NAMALWA (cell line): ENCODE measurements around the gene PDE9A.

Experiments used
- DNase-seq: peaks from one replicate; pipeline ENCODE4 v3.0.0-alpha.2; 2015; ENCODE audit warnings: low spot score

Gene PDE9A

DNA sequence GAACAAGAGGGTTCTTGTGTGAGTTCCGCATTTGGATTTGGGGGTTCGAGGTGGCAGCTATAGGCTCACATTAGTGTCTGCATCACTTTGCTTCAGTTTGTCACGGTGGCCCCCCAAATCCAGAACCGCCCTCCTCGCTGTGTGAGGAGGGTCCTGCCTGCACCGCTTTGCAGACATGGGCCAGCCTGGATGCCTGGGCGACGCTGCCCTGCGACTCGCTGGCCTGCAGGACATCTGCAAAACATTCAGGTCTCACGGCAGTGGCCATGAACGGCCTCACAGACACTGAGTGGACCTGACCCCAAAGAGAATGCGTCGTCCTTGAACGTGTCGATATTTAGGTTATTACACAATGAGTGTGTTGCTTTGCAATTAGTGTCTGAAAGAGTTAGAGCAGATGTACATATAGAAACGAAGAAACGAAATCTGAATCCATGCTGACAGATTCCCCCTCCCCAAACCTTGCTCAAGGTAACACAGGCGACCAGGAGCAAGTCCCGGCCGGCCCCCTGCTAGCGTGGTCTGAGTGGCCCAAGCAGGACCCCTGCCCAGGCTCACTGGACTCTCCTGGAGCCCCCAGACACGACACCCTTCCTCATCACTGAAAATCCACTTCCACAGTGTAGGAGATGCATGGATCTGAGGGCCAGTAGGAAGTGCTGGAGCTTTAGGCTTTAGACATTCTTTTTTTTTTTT, 20.4 kb downstream of the PDE9A start:
- no peak for DNase-seq

DNA sequence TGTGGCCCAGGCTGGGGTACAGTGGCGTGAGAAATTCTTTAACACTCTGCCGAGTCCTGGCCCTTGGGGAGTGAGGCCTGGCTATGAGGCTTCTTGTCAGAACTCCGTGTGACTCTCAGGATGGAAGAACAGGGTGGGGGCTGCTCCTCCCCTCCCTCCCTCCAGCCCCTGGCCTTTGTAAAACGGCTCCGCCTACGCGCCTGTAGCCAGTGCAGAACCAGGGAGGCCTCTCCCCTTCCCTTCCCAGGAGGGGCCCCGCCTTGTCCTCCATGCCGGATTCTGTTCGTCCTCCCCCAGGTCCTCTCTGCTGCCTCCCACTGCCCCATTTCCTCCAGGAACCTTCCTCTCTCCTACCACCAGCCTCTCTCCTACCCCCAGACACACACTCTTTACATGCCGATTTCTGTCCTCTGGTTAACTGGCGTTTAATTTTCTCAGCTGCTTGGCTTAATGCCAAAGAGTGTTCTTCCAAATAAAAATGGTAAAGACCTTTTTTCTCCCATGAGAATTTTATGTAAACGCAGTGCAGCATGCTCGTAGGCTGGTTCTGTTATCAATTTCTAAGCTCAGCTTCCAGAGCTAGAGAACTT, 21.0 kb downstream of the PDE9A start:
- DNase-seq, result no peak

GRCh38 chr21:42675403-42675802, 22.0 kb downstream of the PDE9A start:
- no peak for DNase-seq

DNA sequence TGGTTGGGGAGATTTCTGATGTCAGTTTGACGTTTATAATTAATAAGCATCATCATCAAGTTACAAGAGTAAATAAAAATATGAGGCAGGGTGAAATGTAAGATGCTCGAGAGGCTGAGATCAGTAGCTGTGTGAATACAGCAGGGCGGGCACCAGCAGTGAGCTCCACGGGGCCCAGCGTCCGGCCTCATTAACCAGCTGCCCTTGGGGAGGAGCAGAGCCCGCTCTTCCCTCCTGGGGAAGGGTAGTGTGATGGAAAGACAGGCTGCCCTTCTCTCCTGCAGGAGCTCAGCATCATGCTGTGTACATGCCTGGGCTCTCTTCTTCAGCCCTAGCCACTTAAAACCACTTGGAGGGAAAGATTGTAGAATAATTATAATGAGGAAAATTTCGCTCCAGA, 23.4 kb downstream of the PDE9A start:
- DNase-seq, result no peak

DNA sequence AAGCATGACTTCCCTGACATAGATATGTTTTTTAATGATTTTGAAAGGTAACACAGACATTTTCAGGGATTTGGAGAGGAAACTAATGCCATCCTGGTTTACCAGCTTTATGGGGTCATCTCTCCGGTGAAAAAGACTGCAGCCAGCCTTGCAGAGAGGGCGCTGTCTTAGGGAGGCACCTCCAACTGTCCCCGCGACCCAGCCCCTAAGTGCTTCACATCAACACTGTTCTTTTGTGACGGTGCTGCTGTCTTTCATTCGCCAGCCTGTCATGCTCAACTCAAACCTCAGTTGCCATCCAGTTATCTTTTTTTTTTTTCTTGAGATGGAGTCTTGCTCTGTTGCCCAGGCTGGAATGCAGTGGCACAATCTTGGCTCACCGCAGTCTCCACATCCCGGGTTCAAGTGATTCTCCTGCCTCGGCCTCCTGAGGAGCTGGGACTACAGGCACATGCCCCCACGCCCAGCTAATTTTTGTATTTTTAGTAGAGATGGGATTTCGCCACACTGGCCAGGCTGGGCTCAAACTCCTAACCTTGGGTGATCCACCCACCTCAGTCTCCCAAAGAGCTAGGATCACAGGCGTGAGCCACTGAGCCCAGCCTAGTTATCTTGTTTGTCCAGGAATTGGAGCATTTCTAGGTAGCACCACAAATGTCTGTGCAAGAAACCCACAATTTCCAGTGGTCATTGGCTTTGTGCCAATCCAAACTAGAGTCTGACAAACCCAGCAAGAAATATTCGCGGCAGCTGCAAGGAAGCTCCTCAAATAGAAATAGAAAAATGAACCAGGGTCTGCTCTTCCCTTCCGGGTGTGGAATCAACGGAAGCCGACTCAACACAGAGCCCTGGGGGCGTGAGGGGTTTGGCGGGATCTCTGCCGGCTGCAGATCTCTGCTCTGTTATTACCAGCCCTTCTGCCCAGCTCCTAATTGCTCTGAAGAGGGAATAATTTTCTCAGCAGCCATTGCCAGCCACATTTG, 24.2 kb downstream of the PDE9A start:
- peak; percentile 47 for DNase-seq

GRCh38 chr21:42678618-42679295, 25.3 kb downstream of the PDE9A start:
- no peak for DNase-seq

GRCh38 chr21:42679319-42680057, 26.1 kb downstream of the PDE9A start:
- DNase-seq, result no peak

DNA sequence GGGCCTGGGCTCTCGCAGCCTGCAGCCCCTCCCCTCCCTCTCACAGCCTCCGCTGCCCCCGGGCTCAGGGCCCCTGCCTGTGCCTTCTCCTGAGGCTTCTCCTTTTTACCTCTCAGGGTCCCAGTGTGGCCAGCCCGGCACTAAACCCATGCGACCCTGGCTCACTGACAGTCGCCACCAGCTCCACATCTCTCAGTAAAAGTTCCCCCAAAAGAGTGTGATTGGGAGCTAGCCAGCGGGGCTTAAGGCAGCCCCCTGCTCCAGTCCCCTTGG, 26.6 kb downstream of the PDE9A start:
- no peak for DNase-seq

GRCh38 chr21:42680429-42680828, 27.0 kb downstream of the PDE9A start:
- no peak for DNase-seq

DNA sequence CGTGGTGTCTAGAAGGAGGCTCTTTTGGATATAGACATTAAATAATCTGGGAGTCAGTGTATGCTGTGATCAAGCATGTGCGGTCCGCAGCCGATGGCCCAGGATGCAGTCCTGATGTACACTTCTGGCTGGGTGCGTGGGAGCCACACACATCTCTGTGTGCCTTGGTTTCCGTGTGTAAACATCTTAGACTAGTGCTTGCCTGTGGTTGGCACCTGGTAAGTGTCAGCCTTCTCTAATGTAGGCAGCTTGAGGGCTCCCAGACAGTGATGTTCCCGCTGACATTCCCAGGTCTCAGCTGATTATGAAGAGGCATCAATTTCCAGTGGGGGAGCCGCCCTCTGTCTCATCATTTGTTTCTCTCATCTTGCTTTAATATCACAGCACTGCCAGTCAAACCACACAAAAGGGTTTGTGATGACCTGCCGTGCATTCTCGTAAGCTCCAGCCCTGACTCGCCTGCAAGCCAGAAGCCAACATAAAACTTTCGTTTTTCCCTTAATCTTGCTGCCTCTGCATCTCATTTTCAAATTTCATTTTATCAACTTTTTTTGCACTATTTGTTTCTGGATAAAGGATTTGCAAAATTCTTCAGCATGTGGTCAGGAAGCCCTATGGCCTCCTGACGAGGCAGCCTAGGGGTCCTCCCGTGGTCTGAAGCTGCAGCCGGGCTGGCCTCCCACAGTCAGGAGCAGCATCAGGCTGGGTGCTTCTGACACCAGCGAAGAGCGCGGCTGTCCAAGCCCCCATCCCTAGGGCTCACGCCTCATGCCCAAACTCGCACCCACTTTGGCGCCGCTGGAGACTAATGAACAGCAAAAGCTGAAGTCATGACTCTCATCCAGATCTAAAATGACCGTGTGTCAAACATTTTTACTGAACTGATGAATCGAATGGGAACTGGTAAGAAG, 28.1 kb downstream of the PDE9A start:
- DNase-seq, result no peak

DNA sequence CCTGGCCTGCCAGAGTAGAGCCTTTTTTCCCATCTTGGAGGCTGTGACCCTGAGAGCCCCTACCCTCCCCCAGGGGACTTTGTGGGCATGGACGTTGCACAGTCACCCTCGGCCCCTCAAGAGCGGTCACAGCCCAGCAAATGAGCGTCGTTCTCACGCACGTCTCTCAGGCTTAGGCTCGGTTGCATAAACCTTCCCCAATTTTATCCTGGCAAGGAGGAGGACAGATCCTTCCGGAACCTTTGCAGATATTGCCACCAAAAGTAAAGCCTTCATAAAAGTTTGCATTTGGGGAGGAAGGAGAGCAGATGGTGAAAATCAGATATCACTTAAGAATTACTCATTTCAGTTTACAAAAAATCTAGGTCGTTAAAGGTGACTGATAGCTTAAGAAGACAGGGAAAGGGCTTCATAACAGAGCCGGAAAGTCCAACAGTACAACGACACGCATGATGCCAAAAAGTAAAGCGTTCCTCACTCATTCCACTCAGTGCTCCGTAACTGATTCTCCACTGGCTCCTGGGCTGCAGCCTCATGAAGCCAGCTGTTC, 29.3 kb downstream of the PDE9A start:
- no peak for DNase-seq

GRCh38 chr21:42683371-42684108, 30.1 kb downstream of the PDE9A start:
- no peak for DNase-seq

DNA sequence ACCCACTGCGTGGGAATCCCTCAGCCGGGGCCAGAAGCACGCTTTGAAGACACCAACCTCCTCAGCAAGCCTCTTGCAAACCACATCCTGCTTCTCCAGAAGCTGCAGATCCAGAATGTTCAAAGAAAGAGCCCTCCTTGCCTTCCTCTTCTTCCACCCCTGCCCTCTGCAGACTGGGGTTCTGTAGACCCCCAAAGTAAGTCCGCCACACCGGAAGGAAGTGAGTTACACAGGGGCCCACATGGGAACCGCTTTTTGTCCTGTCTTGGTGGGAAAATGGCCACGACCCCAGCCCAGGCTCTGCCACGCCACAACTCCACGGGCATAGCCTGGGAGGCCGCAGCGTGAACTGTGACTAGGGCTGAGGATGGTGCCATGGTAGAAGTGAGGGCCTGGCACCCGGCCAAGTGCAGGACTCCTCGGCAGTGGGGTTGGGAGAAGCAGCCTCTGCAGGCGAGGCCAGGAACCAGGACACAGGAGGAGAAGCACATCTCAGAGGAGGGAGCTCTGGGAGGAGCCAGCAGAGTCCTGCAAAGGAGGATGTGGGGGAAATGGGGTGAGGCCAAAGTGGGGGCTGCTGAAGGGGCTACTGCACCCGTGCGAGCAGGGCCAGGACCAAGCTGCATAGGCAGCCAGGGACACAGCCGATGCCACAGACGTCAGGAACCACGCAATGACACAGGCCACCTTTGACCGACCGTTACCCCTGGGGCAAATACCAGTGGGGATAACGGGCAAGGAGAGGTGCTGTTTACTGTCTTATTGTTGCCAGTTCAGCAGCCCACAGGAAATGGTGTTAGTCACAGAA, 30.9 kb downstream of the PDE9A start:
- no peak for DNase-seq

DNA sequence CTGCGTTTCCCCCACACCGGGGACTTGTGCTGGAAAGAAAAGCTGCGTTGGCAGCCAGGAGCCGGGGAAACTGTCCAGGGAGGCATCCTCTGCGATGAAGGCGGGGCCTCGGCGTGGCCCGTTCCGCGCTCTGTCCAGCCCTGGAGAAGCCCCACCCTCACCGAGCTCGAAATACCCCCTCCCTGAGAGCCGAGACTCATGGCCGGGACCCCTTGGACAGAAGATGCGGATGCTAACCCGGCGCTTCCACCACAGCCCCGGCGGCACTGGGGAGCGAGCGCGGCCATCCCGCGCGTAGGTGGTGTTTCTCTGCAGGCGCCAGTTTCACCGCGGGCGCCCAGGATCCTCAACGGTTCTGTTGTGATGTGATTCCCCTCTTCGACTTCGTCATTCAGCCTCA, 31.6 kb downstream of the PDE9A start:
- DNase-seq, result no peak

- DNase-seq, result no peak
These were observed 32.6 kb downstream of the PDE9A start for GRCh38 chr21:42685954-42686500.

DNA sequence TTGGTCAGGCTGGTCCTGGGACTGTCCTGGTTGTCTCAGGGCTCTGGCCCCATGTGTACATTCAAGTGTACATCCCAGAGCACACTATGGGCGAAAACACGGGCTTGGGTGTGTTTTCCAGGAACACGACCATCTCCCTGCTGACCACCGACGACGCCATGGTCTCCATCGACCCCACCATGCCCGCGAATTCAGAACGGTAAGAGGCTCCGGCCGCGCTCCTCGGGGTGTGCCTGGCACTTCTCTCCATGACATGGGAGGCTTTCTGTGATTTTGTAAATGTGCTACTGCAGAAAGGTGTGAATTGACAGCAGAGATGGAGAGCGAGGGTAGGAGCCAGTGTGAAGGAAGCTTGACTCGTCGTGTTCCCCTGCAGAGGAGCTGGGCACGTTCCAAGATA, 34.4 kb downstream of the PDE9A start:
- DNase-seq, result no peak

DNA sequence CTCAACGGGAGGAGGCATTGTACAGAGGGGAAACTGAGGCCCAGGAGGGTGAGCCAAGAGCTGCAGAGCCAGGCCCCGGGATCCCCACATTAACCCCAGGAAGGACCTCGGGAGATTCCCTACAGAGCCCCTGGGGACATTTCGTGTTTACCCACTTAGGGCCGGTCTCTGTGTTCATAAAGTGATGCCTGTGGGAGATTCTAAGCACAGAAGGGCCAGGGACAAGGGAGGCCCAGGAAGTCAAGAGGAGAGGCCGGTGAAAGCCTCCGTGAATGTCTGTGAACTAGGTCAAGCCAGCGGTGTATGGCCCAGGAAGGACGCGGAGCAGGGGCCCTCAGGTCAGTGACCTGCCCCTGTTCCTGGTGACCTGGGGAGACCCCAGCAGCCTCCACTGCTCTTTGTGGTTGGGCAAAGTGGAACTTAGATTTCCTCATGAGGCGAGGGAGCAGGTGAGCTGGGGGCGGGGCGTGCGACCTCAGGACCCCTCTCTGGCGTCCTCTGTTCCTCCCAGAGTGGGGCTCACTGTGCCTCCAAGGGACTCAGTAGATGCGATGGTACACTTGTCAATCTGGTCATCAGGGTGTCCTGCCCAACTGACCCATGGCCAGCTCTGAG, 34.9 kb downstream of the PDE9A start:
- DNase-seq, result no peak

- no peak for DNase-seq
These were observed 35.5 kb downstream of the PDE9A start for GRCh38 chr21:42688841-42689371.
